D721Med (cell line): ENCODE data around the gene ZNF138.
"Not testable (repeated sequence)": the region's sequence is repeated elsewhere in the genome, so short reads cannot be mapped to it uniquely, and the experiment has no call there.

ENCODE experiments used
- DNase-seq: peaks from one replicate; pipeline ENCODE4 v3.0.0; 2011; ENCODE audit warnings: low spot score; ENCODE audit not compliant: insufficient read length
- FAIRE-seq: peaks from 2 replicates; lab custom pipeline; 2011; peaks lifted over from hg19 to GRCh38; lab: Jason Lieb, UNC
- CTCF ChIP-seq: IDR thresholded peaks from 2 replicates; pipeline ENCODE4 v1.5.1; 2012; ENCODE audit warnings: mild to moderate bottlenecking, control low read depth; ENCODE audit not compliant: insufficient read depth; ENCODE audit errors: missing control alignments

The ZNF138 gene

GRCh38 chr7:64807731-64808365 lies 13.6 kb downstream of the ZNF138 start:
- FAIRE-seq, result no peak
- no peak for DNase-seq
- TF ChIP-seq CTCF, result no peak

GRCh38 chr7:64811767-64812166 lies 17.5 kb downstream of the ZNF138 start:
- FAIRE-seq, result peak; percentile 88
- TF ChIP-seq CTCF, result no peak
- DNase-seq, result no peak

- TF ChIP-seq CTCF, result no peak
- FAIRE-seq (no peak), DNase-seq (no peak)
Measured at GRCh38 chr7:64830926-64831325, 36.7 kb downstream of the ZNF138 start.

GRCh38 chr7:64832136-64832535 lies 37.9 kb downstream of the ZNF138 start:
- DNase-seq (no peak), FAIRE-seq (no peak)
- no peak for TF ChIP-seq CTCF

GRCh38 chr7:64834989-64835388 lies 40.8 kb downstream of the ZNF138 start:
- FAIRE-seq, result no peak
- no peak for DNase-seq
- TF ChIP-seq CTCF, result no peak

GRCh38 chr7:64835856-64836255 lies 41.6 kb downstream of the ZNF138 start:
- DNase-seq, FAIRE-seq: not testable (repeated sequence)

- DNase-seq, FAIRE-seq: not testable (repeated sequence)
Measured at GRCh38 chr7:64838051-64838450, 43.8 kb downstream of the ZNF138 start.

- no peak for DNase-seq
- no peak for FAIRE-seq
- TF ChIP-seq CTCF, result no peak
Measured at GRCh38 chr7:64838691-64839090, 44.5 kb downstream of the ZNF138 start.
